GM21423 (cell line): ENCODE data around the gene GLRX.

Experiments used
- ATAC-seq: cut with Tn5 transposase; IDR thresholded peaks from one replicate; pipeline ENCODE4 v1.9.1; 2021; ENCODE audit warnings: mild to moderate bottlenecking, moderate library complexity; ENCODE audit not compliant: unreplicated experiment

GLRX gene

DNA sequence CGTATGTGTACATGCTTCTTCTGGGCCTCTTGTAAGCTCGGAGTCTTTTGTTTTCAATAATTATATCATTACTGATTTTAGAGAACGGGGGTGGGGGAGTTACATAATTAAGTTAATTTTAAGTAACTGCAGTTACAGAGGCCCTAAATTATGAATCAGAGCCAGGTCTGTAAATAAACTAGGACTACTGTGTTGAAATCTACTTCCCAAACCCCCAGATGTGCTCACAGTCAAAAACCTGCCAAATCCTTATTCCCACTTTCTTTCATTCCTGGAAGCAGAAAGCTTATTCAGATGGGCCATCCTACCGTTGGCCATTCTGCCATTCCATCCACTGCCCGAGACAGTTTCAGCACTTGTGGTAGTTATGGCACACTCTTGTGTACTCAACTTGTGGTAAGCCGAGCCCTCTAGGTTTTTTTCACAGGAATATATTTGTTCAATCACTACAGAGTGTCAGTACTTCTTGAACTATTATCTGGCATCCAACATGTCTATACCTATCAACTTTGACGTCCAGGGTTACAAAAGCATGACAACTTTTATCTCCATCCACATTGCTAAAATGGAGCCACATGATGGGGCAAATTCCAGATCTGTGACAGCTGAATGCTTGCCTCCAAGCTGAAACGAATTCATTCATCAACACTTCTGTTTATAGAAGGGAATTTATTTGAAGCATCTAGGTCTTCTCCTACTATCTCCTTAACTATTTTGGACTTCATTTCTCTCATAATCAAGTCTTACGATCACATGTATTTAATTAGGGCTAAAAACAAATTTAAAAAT is 37.8 kb downstream of the GLRX start:
- ATAC-seq = no peak

DNA sequence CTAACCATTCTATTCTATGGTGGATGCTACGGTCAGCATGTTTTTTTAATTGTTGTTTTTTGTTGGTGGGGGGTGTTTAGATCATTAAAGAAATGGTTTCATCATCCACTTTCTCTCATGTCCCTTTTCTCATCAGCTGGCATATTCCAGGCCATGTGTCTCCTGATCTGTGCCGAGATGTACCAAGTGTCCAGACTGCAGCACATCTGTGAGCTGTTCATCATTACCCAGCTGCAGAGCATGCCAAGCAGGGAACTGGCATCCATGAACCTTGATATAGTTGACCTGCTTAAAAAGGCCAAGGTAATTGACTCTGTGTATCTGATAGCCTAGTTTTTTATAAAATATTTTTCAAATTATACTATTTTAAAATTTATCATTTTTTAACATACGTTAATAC is 38.9 kb downstream of the GLRX start:
- ATAC-seq = no peak

DNA sequence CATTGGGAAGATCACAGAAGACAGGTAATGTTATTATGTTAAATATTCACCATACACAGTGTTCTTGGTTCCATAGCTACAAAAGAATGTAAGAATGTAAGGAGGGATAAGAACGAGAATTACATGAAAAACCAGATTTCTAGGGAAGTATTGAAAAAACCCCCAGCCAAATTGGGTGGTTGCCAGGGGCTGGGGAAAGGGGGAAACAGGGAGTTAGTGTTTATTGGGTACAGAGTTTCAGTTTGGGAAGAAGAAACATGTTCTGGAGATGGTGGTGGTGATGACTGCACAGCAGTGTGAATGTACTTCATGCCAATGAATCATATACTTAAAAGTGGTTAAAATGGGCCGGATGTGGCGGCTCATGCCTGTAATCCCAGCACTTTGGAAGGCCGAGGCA is 40.3 kb downstream of the GLRX start:
- ATAC-seq = no peak

DNA sequence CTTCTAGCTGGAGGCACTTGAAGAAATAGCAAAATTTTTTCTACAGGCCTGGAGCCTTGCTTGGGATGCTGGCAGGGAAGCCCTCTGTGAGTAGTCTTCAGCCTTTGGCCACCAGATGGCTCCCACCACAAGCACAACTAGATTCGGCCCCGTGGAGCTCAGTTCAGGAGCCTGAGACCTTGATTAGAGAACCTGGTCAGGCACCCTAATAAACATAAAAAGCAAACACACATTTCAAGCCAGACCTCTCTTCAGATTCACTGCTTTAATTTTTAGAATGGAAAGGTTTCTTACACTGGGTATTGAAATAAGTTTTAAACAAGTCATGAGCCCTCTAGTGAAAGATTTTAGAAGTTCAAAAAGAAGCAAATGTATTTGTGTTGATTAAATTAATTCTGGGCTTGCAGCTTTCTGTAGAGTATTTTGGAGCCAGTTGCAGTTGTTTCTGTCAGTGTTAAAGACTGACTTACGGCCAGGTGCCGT is 41.4 kb downstream of the GLRX start:
- ATAC-seq = peak; percentile 91

DNA sequence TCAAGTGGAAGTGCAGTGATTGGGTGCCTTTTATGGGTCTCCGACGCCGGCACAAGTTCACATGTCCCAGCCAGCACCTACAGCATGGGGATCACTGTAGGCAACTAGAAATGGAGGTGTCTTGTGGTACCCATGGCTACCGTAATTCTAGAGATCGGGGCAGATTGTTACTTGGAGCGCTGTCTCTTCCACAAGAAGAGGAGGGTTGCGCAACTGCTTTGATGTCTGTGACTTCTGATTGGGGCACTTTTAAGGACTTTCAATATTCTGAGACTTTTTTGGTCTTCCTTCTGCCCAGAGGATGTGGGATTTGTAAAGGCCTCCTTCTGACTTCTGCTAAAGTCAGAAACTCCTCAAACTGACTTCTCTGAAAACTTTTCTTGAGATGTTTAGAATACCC is 41.9 kb downstream of the GLRX start:
- no peak for ATAC-seq

DNA sequence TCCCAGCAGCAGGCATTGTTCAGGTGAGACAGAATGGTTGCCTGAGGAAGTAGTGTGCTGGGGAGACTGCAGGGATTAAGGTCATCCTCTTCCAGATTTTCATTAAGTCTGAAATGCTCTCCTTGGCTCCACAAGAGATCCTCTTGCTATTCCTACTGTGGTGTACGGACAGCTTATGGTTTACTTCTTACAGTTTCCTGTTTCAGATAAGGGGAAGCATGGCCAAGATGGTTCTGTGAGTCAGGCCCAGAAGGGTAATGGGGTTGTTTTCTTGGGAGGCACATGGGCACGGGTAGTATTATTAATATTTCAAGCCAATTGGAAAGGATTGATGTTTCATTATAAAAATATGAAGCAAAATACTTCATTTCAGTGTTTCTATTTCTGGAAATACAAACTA is 42.9 kb downstream of the GLRX start:
- ATAC-seq = no peak

DNA sequence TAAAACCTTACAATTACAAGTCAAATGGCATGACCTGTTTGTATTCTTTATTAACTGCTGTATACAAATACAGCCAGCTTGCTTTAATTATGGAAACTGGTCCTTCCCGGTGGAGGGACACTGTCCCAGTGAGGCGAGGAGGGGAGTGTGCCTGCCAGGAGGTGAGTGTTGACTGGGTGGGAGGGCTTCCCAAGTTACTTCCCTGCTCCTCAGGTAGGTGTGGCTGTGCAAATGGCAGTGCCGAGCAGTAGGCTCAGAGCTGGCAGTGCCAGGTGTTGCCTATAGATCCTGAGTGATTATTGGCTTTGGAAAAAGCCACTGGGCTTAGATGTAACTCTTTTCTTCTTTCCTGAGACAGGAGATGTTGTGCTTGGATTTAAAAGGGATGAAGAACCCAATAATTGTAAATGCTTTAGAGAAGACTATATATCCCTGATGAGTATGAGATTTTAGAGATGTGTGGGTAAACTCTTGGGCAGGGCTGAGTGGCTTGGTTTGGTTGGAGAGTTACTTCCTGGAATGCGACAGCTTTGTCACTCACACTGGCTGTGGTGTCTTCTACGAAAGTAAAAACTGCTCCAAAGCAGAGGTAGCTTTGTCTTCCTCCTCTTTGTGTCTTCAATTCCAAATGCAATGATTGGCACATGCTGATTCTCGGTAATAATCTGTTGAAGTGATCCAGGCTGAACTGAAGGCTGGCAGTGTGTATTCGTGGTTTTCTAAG is 43.7 kb downstream of the GLRX start:
- no peak for ATAC-seq

DNA sequence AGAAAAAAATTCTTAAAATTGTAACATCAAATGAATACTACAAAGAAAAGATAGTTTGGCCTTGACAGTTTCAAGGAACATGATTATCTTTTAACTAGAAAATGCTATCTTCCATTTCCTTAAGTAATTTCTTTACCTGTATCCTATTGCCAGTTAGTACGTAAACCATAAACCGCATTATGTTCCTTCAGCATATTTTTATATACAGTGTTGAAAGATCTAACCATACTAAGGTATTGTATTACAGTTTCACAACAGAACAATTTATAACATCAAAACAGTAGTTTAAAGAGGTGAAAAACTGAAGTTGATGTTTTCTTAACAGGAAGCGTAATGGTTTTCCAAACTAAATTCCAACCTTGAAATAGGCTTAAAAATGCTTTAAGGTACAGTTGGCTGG is 45.1 kb downstream of the GLRX start:
- ATAC-seq = no peak

DNA sequence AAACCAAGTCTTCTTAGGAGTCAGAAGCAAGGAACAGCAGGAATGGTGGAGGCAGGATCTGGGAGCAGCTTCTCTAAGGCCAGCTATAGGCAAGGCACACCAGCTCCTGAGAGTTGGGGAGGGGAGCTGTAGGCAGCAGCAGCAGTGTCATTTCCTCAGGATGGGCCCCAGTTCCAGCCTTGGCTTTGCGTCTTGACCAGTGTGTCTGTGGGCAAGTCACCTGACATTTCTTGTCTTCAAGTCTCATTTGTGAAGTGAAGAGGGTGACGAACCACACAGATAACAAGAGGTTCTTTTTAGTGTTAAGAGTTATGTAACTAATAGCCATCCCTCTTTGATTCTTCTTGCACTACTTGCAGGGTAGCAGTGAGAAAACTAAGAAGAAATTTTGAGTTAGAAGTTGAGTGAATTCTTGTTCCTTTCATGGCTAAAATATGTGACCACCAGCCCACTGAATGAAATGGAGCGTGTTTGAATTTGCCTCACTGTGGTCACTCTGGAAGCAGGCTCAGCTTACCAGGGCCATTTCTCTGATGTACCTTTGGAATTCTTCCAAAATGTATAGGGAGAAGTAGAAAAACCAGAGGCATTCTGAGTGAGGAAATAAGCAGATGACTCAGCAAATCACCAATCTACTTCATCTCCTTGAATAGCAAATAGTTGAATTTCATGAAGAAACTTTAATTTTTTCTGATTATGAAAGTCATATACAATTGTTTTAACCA is 49.0 kb downstream of the GLRX start:
- ATAC-seq = no peak

DNA sequence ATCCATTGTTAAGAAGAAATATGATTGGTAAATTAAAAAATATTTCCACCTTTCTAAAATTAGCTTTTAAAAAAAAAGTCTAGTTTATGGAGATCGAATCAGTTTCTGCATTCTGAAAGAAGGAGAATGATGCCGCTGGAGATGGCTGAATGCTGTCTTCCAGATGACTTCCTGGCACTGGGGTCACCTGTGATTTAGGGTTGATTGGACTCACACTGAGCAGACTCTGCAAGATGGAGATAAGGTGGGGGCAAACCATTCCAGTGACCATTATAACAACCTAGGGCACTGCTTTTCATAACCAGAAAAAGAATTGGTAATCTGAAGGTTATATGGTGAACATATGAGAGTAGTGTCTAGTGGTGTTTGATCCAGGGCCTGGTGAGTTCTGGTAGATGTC is 50.6 kb downstream of the GLRX start:
- ATAC-seq = no peak

DNA sequence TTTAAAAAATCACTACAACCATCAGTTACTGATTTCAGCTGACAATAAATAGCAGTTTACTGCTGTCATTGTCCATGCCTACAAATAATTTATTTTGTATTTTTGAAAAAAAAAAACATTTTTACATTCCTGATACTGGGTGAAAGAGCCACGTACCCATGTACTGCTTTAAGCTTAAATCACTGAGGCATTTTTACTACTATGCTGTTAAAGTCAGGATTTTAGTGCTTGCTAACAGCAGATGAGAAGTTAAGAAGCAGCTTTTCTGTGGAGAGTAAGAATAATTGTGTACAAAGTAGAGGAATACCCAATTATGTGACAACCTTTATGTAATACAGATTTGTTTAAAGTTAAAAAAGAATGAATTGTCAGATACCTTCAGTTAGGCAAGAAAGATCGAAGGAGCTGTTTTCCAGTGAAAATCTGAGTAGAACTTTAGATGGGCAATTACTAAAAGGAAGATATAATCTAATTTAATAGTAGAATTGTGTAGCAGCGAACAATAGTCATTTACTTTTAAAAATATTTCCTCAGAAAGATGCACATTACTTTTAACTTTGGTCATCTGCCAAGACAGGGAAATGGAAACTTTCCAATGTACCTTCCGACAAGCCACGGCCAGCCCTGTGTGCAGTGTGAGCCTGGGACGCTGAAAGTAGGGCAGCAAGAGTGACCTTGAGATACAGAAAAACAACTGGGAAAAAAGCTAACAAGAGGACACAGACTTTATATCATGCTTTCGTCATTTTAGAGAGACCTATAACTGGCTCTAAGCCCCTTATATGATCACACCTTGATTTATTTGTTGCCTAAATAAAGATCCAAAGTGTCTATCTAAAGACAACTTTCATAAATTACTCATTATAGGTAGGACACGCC is 51.5 kb downstream of the GLRX start:
- no peak for ATAC-seq

DNA sequence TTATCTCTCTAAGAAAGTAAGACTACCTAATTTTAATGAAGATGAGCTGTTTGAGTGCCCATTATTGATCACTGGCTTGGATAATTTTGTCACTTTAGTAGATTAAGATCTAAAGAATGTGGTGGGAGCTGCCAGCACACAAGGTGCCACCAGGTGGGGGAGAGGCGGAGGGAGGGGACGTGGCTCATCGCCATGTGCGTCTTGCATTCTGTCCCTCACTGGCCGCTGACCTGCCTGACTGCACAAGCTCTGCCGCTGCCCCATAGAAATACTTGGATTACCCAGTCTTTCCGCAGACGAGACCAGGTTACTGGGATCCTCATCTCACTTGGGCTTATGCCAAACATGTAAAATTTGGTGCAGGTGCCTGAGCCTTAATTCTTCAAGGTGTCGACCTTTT is 53.8 kb downstream of the GLRX start:
- ATAC-seq = no peak

DNA sequence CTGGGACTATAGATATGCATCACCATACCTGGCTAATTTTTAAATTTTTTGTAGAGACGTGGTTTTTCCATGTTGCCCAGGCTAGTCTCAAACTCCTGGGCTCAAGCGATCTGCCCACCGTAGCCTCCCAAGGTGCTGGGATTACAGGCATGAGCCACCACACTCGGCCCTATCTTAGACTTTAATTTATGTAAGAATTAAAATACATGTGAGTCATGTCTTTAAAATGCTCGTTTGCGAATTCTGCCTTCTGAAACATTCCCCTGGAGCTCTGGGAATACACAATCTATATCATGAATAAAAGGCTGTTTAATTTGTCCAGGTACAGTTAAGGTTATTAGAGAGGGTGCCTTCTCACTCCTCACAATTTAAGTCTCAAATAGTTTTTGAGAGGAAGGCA is 58.6 kb downstream of the GLRX start:
- no peak for ATAC-seq
